ENCODE measurements around the gene RIPPLY2. TPM values are rescaled to one million over a fixed set of nuclear protein-coding genes. Genes with fewer than 3 reads are reported as not detected.
A peak's percentile ranks its signal among the peaks of the same experiment; 100 is the strongest.

The RIPPLY2 gene
- polyA plus RNA-seq, 3 donors, result not detected

DNA sequence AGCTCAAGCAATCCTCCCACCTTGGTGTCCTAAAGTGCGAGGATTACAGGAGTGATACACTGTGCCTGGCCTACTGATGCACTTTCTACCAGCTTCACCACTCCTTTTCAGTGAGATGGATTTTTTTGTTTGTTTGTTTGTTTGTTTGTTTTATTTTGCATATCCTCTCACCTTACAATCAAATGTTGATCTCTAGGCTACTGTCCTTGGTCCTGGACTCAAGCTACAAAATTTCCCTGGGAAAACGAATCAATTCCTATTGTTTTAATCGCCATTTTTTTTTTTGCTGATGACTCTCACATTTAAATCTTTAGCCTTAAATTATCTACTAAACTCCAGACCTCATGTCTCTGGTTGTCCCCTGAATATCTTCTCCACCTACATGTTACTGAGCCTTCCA, 3.5 kb upstream of the RIPPLY2 start:
- Mint-ChIP-seq H3K4me3 (no peak overlapping the region), H3K27me3 (ENCODE audit: low read depth in 3 of 3) (peaks cover 31 to 51% (median 43%) of the 10 kb centered on the region in 3 donors), H3K4me1 (peaks cover 14% of the 10 kb centered on the region), H3K27ac (no peak overlapping the region), H3K9me3 (peaks cover 2 to 14% (median 3%) of the 10 kb centered on the region in 7 donors), H3K36me3 (no peaks in the 10 kb centered on the region)
- peaks cover 10% of the 10 kb centered on the region in 2 donors for H3K4me1 ChIP-seq (ENCODE audit: control insufficient read depth in 1 of 2, insufficient read depth in 2 of 2, low read length in 2 of 2)
- no peak overlapping the region for H3K27ac ChIP-seq (ENCODE audit: low read depth in 1 of 2, low read length in 2 of 2)
- intact Hi-C loops (cut with micrococcal nuclease), result loop anchor here in 1 of 2 donors (10.0 kb wide), 1 partner anchor 255 kb away; no protein-coding TSS in a partner anchor
- DNase-seq, result no peak
- no peak overlapping the region for H3K9ac ChIP-seq (ENCODE audit: insufficient read depth, low read length, poor library complexity, severe bottlenecking)
- peaks cover 0 to 16% of the 10 kb centered on the region in 2 donors for H3K9me3 ChIP-seq (replicated peaks in 1 of 2; ENCODE audit: control insufficient read depth in 1 of 2, insufficient read depth in 1 of 2, low read length in 2 of 2)
- TF ChIP-seq, protein P1, sequence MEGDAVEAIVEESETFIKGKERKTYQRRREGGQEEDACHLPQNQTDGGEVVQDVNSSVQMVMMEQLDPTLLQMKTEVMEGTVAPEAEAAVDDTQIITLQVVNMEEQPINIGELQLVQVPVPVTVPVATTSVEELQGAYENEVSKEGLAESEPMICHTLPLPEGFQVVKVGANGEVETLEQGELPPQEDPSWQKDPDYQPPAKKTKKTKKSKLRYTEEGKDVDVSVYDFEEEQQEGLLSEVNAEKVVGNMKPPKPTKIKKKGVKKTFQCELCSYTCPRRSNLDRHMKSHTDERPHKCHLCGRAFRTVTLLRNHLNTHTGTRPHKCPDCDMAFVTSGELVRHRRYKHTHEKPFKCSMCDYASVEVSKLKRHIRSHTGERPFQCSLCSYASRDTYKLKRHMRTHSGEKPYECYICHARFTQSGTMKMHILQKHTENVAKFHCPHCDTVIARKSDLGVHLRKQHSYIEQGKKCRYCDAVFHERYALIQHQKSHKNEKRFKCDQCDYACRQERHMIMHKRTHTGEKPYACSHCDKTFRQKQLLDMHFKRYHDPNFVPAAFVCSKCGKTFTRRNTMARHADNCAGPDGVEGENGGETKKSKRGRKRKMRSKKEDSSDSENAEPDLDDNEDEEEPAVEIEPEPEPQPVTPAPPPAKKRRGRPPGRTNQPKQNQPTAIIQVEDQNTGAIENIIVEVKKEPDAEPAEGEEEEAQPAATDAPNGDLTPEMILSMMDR (IDR thresholded peaks at IDR 0.05), result no peak
- H3K27me3 ChIP-seq (ENCODE audit: control insufficient read depth in 2 of 2, insufficient read depth in 2 of 2, low read length in 2 of 2), result peaks cover 39 to 50% of the 10 kb centered on the region in 2 donors
- no peak overlapping the region for H2AFZ ChIP-seq (ENCODE audit: insufficient read depth, low read depth, low read length, poor library complexity, severe bottlenecking)
- WGBS (ENCODE audit: insufficient coverage), result 56% methylated on average over 2 of the region's 3 CpGs
- no peak overlapping the region for H3K4me3 ChIP-seq (replicated peaks in 1 of 3; ENCODE audit: low read depth in 2 of 3, low read length in 3 of 3)
- H3K4me2 ChIP-seq (replicated peaks; ENCODE audit: extremely low read depth, low read length, poor library complexity, severe bottlenecking), result no peak overlapping the region
- H3K79me2 ChIP-seq (ENCODE audit: insufficient read depth, low read length), result no peaks in the 10 kb centered on the region
- H4K20me1 ChIP-seq (ENCODE audit: insufficient read depth, low read length), result no peaks in the 10 kb centered on the region
- no peaks in the 10 kb centered on the region for H3K36me3 ChIP-seq (replicated peaks in 1 of 2; ENCODE audit: control insufficient read depth in 1 of 2, insufficient read depth in 2 of 2, low read length in 2 of 2)

DNA sequence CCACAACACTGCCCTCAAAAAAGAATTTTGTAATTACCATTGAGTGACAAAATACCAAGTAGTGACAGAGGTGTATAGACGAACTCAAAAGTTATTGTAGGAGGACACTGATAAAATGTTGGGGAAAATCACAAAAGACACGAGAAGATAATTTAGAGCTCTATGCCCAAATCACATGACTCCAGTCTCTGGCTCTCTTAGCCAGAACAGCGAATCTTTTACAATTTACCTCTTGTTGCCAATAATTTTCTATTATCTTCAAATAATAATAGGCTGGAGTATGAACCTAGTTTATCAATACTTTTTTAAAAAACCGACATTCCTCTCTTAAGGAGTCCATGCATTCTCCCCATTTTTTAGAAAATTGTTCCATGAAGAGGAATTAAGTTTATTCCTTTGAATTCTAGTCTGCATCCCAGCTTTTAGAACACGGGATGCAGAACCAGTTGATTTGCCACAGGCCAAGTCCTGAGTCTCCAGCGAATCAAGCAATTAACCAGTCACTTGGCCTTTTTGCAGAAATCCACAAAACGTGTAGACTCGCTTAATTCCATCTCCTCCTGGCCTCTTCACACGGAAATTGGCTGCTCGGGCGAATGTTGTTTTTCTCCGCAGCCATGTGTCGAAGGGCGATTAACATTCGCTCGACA, 507 bp upstream of the RIPPLY2 start:
- Mint-ChIP-seq H3K4me1 (peaks cover 14% of the 10 kb centered on the region), H3K4me3 (peak overlapping the region in 1 of 2 donors; percentile 87), H3K27me3 (ENCODE audit: low read depth in 3 of 3) (peaks cover 41 to 59% (median 59%) of the 10 kb centered on the region in 3 donors), H3K9me3 (peaks cover 2 to 14% (median 3%) of the 10 kb centered on the region in 7 donors), H3K27ac (no peak overlapping the region), H3K36me3 (no peaks in the 10 kb centered on the region)
- peaks cover 10% of the 10 kb centered on the region in 2 donors for H3K4me1 ChIP-seq (ENCODE audit: control insufficient read depth in 1 of 2, insufficient read depth in 2 of 2, low read length in 2 of 2)
- H3K79me2 ChIP-seq (ENCODE audit: insufficient read depth, low read length), result no peaks in the 10 kb centered on the region
- TF ChIP-seq, protein P1 (IDR thresholded peaks at IDR 0.05), result no peak
- peaks cover 0 to 16% of the 10 kb centered on the region in 2 donors for H3K9me3 ChIP-seq (replicated peaks in 1 of 2; ENCODE audit: control insufficient read depth in 1 of 2, insufficient read depth in 1 of 2, low read length in 2 of 2)
- no peaks in the 10 kb centered on the region for H3K36me3 ChIP-seq (replicated peaks in 1 of 2; ENCODE audit: control insufficient read depth in 1 of 2, insufficient read depth in 2 of 2, low read length in 2 of 2)
- no peaks in the 10 kb centered on the region for H4K20me1 ChIP-seq (ENCODE audit: insufficient read depth, low read length)
- H3K4me2 ChIP-seq (replicated peaks; ENCODE audit: extremely low read depth, low read length, poor library complexity, severe bottlenecking), result peak overlapping the region; percentile 52
- intact Hi-C loops (cut with micrococcal nuclease), result loop anchor here in 1 of 2 donors (10.0 kb wide), 1 partner anchor 258 kb away; no protein-coding TSS in a partner anchor
- H3K27me3 ChIP-seq (ENCODE audit: control insufficient read depth in 2 of 2, insufficient read depth in 2 of 2, low read length in 2 of 2), result peaks cover 58 to 75% of the 10 kb centered on the region in 2 donors
- peak overlapping the region in 1 of 3 experiments; percentile 34 for H3K4me3 ChIP-seq (replicated peaks in 1 of 3; ENCODE audit: low read depth in 2 of 3, low read length in 3 of 3)
- H3K27ac ChIP-seq (ENCODE audit: low read depth in 1 of 2, low read length in 2 of 2), result no peak overlapping the region
- peak overlapping the region; percentile 37 for H2AFZ ChIP-seq (ENCODE audit: insufficient read depth, low read depth, low read length, poor library complexity, severe bottlenecking)
- DNase-seq, result no peak
- WGBS (ENCODE audit: insufficient coverage), result 3% methylated on average over 12 of the region's 16 CpGs
- H3K9ac ChIP-seq (ENCODE audit: insufficient read depth, low read length, poor library complexity, severe bottlenecking), result no peak overlapping the region
